Breast epithelium (tissue), 3 donors: ENCODE measurements around the gene SLC38A11.

Experiments used
- CTCF ChIP-seq, 3 donors: fragments of 450-650 bp; IDR thresholded peaks; one replicate each; pipeline ENCODE4 v1.5.1; 2016 to 2017; ENCODE audit warnings: antibody characterized with exemption in 3 of 3, mild to moderate bottlenecking in 3 of 3, moderate library complexity in 3 of 3
- POLR2A ChIP-seq: fragments of 450-650 bp; IDR thresholded peaks from one replicate; pipeline ENCODE4 v1.6.1; 2016; ENCODE audit warnings: antibody characterized with exemption, mild to moderate bottlenecking, moderate library complexity
- POLR2AphosphoS5 ChIP-seq, 3 donors: sonication (generic); formaldehyde crosslinking; IDR thresholded peaks; one replicate each; pipeline ENCODE4 v1.6.1; 2017; ENCODE audit warnings: antibody characterized with exemption in 3 of 3

GRCh38 chr2:164867779-164868397, 87.4 kb downstream of the SLC38A11 start:
- no peak for TF ChIP-seq POLR2A
- TF ChIP-seq CTCF (IDR thresholded peaks at IDR 0.05) = no peak
- no peak for TF ChIP-seq POLR2AphosphoS5 (IDR thresholded peaks at IDR 0.05)
